H1 (cell line): ENCODE results near the gene EPN2.

ENCODE experiments used
- BRCA1 ChIP-seq: IDR thresholded peaks from 2 replicates; pipeline ENCODE4 v1.6.1; 2012; ENCODE audit warnings: low read depth, low read length, improper control_type of control experiment
- MAFK ChIP-seq: IDR thresholded peaks from 2 replicates; pipeline ENCODE4 v1.6.1; 2012; ENCODE audit warnings: low read depth, mild to moderate bottlenecking, improper control_type of control experiment, low read length
- POLR2AphosphoS5 ChIP-seq: IDR thresholded peaks from 2 replicates; pipeline ENCODE4 v1.6.1; 2011; ENCODE audit warnings: low read depth, low read length
- TCF12 ChIP-seq: IDR thresholded peaks from 2 replicates; pipeline ENCODE4 v1.6.1; 2011; ENCODE audit warnings: low read depth, mild to moderate bottlenecking, low read length
- YY1 ChIP-seq: IDR thresholded peaks from 2 replicates; pipeline ENCODE4 v1.6.1; 2011; ENCODE audit warnings: low read depth, mild to moderate bottlenecking, low read length
- ZNF274 ChIP-seq: IDR thresholded peaks from 2 replicates; pipeline ENCODE4 v1.7.0; 2012; ENCODE audit warnings: low read length, borderline replicate concordance; ENCODE audit errors: extremely low read depth
- TF ChIP-seq, protein P1 (sequence below), 3 experiments: IDR thresholded peaks; 1 replicate in 2 of 3; 2 replicates in 1 of 3; pipeline versions ENCODE4 v1.5.1 to v1.6.1; 2011; ENCODE audit warnings: low read length in 3 of 3, mild to moderate bottlenecking in 3 of 3, inconsistent platforms in 2 of 3, low read depth in 1 of 3, moderate library complexity in 1 of 3; ENCODE audit not compliant: insufficient read depth in 1 of 3; ENCODE audit errors: control extremely low read depth in 1 of 3

GRCh38 chr17:19370493-19370960, 133.4 kb downstream of the EPN2 start:
- TF ChIP-seq, protein P1, sequence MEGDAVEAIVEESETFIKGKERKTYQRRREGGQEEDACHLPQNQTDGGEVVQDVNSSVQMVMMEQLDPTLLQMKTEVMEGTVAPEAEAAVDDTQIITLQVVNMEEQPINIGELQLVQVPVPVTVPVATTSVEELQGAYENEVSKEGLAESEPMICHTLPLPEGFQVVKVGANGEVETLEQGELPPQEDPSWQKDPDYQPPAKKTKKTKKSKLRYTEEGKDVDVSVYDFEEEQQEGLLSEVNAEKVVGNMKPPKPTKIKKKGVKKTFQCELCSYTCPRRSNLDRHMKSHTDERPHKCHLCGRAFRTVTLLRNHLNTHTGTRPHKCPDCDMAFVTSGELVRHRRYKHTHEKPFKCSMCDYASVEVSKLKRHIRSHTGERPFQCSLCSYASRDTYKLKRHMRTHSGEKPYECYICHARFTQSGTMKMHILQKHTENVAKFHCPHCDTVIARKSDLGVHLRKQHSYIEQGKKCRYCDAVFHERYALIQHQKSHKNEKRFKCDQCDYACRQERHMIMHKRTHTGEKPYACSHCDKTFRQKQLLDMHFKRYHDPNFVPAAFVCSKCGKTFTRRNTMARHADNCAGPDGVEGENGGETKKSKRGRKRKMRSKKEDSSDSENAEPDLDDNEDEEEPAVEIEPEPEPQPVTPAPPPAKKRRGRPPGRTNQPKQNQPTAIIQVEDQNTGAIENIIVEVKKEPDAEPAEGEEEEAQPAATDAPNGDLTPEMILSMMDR (IDR thresholded peaks at IDR 0.05; ENCODE audit: control extremely low read depth in 1 of 3, insufficient read depth in 1 of 3, low read depth in 1 of 3, low read length in 3 of 3), result no peak
- TF ChIP-seq YY1, result no peak
- no peak for TF ChIP-seq POLR2AphosphoS5
- no peak for TF ChIP-seq BRCA1
- TF ChIP-seq TCF12, result no peak
- no peak for TF ChIP-seq ZNF274
- no peak for TF ChIP-seq MAFK
